ENCODE data around the gene MAS1. TPM values are rescaled to one million over a fixed set of nuclear protein-coding genes. Genes with fewer than 3 reads are reported as not detected.

Gene MAS1
- total RNA-seq, 1 donor from 2014 or later = not detected

DNA sequence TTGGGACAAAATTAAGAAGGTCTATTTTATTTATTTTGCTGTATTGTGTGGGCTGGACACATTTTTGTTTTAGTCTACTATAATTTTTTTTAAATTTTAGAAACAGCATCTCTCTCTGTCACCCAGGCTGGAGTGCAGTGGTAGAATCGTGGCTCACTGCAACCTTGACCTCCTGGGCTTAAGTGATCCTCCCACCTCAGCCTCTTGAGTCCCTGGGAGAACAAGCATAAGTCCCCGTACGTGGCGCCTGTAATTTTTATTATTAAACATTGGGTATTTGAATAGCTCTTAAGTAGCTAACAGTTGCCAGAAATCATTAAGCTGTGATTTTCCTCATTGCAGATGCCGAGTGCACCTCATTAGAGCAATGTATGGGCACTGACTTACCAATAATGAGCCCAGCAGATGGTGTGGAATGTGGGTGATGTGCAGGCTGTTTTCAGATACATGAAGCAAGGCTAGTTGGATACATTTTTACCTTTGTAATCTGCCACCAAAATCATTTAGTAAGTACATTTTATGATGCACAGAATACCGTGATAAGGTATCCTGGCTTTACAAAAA, 10.3 kb upstream of the MAS1 start:
- intact Hi-C loops (cut with DNase I) = no loop called here
- no peak overlapping the region for H3K4me3 ChIP-seq
- TF ChIP-seq, protein P1, sequence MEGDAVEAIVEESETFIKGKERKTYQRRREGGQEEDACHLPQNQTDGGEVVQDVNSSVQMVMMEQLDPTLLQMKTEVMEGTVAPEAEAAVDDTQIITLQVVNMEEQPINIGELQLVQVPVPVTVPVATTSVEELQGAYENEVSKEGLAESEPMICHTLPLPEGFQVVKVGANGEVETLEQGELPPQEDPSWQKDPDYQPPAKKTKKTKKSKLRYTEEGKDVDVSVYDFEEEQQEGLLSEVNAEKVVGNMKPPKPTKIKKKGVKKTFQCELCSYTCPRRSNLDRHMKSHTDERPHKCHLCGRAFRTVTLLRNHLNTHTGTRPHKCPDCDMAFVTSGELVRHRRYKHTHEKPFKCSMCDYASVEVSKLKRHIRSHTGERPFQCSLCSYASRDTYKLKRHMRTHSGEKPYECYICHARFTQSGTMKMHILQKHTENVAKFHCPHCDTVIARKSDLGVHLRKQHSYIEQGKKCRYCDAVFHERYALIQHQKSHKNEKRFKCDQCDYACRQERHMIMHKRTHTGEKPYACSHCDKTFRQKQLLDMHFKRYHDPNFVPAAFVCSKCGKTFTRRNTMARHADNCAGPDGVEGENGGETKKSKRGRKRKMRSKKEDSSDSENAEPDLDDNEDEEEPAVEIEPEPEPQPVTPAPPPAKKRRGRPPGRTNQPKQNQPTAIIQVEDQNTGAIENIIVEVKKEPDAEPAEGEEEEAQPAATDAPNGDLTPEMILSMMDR (IDR thresholded peaks at IDR 0.05) = no peak
- no peak for DNase-seq
- no peaks in the 10 kb centered on the region for H3K9me3 ChIP-seq
- no peaks in the 10 kb centered on the region for H3K27me3 ChIP-seq (ENCODE audit: low read depth)
- peaks cover 7% of the 10 kb centered on the region for H3K4me1 ChIP-seq
- no peak overlapping the region for H3K27ac ChIP-seq
- ATAC-seq = peak; percentile 47 to 69
- no peaks in the 10 kb centered on the region for H3K36me3 ChIP-seq

DNA sequence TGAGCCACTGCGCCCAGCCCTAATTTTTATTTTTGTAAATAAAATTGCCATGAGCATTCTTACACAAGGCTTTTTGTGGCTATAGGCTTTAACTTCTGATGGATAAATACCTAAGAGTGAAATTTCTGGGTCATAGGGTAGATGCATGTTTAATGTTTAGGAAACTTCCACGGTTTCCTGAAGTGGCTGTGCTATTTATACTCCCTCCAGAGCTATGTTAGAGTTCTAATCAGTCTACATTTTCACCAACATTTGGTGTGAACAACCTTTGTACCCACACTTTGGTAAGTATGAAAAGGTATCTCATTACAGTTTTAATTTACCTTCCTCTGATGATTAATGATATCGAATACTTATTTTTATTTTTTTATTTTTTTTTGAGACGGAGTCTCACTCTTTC, 6.1 kb upstream of the MAS1 start:
- H3K4me1 ChIP-seq = peaks cover 7% of the 10 kb centered on the region
- no peaks in the 10 kb centered on the region for H3K9me3 ChIP-seq
- ATAC-seq = no peak
- no peaks in the 10 kb centered on the region for H3K36me3 ChIP-seq
- TF ChIP-seq, protein P1 (IDR thresholded peaks at IDR 0.05) = no peak
- no peak overlapping the region for H3K27ac ChIP-seq
- H3K27me3 ChIP-seq (ENCODE audit: low read depth) = peaks cover under 1% of the 10 kb centered on the region
- intact Hi-C loops (cut with DNase I) = no loop called here
- no peak for DNase-seq
- no peak overlapping the region for H3K4me3 ChIP-seq

DNA sequence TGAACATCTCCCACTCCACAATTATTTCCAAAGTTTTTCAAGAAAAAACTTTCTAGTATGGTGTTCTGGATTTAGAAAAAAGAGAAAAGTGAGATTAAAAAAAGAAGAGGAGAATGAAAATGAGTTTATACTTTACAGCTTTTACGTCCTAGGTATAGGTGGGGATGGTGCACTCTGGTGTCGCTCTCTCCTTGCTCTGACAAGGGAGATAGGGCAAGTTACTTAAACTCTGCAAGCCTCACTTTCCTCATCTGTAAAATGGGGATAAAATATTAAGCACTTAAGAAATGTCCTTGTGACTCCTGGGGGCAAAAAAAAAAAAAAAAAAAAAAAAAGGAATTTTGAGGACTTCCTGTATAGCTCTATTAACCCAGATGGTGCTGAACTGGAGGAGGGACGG, 4.5 kb upstream of the MAS1 start:
- peaks cover 2% of the 10 kb centered on the region for H3K4me1 ChIP-seq
- H3K27me3 ChIP-seq (ENCODE audit: low read depth) = peaks cover 14% of the 10 kb centered on the region
- TF ChIP-seq, protein P1 (IDR thresholded peaks at IDR 0.05) = no peak
- intact Hi-C loops (cut with DNase I) = no loop called here
- no peak overlapping the region for H3K27ac ChIP-seq
- DNase-seq (no peak), ATAC-seq (no peak)
- H3K36me3 ChIP-seq = no peaks in the 10 kb centered on the region
- H3K9me3 ChIP-seq = no peaks in the 10 kb centered on the region
- no peak overlapping the region for H3K4me3 ChIP-seq

DNA sequence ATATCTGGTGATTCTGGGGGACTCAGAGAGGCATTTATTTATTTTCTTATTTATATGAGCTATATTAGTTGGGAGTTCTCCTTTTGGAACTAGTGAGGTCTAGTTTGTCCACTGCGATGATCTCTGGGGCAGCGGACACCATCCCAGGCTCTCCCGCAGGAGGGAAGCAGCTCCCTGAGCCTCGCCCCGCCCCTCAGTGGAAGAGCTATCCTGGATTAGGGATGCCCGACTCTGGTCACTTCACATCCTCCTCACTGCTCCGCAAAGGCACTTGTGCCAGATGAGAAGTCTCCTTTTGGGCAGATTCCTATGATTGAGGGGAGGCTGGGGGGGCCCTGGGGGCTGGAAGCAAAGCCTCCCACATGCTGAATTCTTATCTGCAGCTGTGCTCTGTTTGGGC, 3.6 kb upstream of the MAS1 start:
- H3K9me3 ChIP-seq = no peaks in the 10 kb centered on the region
- peaks cover 16% of the 10 kb centered on the region for H3K27me3 ChIP-seq (ENCODE audit: low read depth)
- no peaks in the 10 kb centered on the region for H3K36me3 ChIP-seq
- TF ChIP-seq, protein P1 (IDR thresholded peaks at IDR 0.05) = no peak
- no peak for ATAC-seq
- no peak for DNase-seq
- no peaks in the 10 kb centered on the region for H3K4me1 ChIP-seq
- intact Hi-C loops (cut with DNase I) = no loop called here
- no peak overlapping the region for H3K4me3 ChIP-seq
- H3K27ac ChIP-seq = no peak overlapping the region

DNA sequence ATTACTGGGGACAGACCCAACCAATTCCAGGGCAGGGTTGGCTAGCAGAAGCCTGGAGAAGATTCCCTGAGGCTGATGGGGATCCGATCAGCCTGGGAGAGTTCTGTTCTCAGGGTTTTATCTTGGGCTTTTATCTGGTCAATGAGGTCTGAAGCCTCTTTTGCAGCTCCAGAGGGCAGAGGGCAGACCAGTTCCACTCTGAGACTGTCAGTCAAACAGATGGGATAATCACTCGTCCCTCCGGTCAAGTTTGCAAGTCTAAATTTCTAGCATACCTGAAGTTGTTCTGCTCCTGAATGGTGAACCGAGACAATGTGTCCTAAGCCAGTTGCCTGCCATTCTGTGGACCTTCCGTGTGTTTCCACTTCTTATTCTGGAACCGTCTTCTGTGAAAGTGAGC, 3.0 kb upstream of the MAS1 start:
- TF ChIP-seq, protein P1 (IDR thresholded peaks at IDR 0.05) = no peak
- H3K9me3 ChIP-seq = no peaks in the 10 kb centered on the region
- H3K36me3 ChIP-seq = no peaks in the 10 kb centered on the region
- intact Hi-C loops (cut with DNase I) = no loop called here
- no peak overlapping the region for H3K27ac ChIP-seq
- no peaks in the 10 kb centered on the region for H3K4me1 ChIP-seq
- ATAC-seq = no peak
- no peak overlapping the region for H3K4me3 ChIP-seq
- no peak for DNase-seq
- peaks cover 16% of the 10 kb centered on the region for H3K27me3 ChIP-seq (ENCODE audit: low read depth)

DNA sequence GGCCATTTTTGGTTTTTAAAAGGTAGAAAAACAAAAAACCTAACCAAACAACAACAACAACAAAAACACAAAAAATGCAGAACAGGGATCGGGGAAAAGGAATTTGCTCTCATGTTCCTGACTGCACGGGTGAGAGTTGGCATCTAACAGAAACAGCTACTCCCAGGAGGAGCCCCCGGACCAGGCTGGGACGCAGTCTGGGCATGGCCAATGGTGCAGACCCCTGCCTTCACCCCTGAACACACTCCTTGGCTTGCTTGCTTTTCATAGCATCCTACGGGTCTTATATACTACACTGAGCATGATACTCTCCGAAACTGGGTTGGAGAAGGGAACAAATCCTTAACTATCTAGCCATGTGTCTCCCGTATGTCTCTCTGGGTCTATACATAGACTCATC, 587 bp upstream of the MAS1 start:
- Histone ChIP-seq H3K4me3 (no peak overlapping the region), H3K27ac (no peak overlapping the region), H3K9me3 (no peaks in the 10 kb centered on the region), H3K27me3 (ENCODE audit: low read depth) (peaks cover 25% of the 10 kb centered on the region), H3K4me1 (no peaks in the 10 kb centered on the region), H3K36me3 (no peaks in the 10 kb centered on the region)
- no peak for ATAC-seq
- DNase-seq = no peak
- intact Hi-C loops (cut with DNase I) = no loop called here
- TF ChIP-seq, protein P1 (IDR thresholded peaks at IDR 0.05) = no peak

Measured in lower lobe of right lung (tissue), 2 donors.